HG03025 (cell line): ENCODE results near the gene CLCN7.

Source experiments
- ATAC-seq: cut with Tn5 transposase; IDR thresholded peaks from one replicate; pipeline ENCODE4 v1.9.1; 2021; ENCODE audit warnings: mild to moderate bottlenecking, moderate library complexity; ENCODE audit not compliant: unreplicated experiment, low FRiP score

The CLCN7 gene

DNA sequence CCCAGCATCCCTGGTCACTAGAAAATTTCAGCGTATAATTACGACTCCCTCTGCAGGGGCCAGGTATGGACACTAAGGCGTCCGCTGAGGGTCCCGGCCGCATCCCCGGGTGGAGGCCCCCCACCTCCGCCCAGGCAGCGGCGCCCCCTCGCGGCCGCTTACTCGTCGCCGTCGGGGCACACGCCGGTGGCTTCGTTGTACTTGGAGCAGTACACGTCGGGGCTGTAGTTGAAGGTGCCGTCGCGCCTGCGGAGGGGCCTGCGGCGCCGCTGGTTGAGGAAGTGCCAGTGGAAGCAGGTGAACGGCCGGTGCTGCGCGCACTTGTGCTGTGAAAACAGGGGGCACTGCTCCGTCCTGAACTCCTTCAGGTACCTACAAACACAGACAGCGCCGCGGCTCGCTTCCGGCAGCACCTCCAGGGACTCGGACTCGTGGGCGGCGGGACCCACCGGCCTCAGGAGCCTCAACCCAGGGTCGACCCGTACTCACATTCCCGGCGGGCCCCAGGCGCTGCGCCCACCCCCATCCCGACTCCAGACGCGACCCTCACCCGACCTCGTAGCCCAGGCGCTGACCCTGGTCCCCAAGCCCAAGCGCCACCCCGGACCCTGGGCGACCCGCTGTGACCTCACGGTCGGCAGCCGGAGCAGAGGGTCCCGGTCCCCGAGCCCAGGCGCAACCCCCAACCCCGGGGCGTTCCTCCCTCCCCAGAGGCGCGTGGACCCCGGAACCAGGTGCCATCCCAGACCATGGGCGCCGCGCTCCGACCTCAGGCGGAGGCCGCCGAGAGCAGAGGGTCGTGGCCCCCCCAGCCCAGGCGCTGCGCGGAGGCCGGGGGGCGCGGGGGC lies 60.9 kb downstream of the CLCN7 start:
- ATAC-seq, result peak; percentile 30

DNA sequence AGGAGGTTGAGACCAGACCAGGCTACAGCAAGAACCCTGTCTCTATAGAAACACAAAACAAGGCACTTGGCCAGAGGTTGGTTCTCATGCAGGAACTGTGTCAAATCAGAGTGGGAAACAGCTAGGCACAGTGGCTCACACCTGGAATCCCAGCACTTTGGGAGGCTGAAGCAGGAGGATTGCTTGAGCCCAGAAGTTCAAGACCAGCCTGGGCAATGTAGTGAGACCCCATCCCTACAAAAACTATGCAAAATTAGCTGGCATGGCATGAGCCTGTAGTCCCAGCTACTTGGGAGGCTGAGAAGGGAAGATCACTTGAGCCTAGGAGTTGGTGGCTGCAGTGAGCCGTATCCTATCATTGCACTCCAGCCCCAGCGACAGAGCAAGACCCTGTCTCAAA lies 62.0 kb downstream of the CLCN7 start:
- no peak for ATAC-seq

DNA sequence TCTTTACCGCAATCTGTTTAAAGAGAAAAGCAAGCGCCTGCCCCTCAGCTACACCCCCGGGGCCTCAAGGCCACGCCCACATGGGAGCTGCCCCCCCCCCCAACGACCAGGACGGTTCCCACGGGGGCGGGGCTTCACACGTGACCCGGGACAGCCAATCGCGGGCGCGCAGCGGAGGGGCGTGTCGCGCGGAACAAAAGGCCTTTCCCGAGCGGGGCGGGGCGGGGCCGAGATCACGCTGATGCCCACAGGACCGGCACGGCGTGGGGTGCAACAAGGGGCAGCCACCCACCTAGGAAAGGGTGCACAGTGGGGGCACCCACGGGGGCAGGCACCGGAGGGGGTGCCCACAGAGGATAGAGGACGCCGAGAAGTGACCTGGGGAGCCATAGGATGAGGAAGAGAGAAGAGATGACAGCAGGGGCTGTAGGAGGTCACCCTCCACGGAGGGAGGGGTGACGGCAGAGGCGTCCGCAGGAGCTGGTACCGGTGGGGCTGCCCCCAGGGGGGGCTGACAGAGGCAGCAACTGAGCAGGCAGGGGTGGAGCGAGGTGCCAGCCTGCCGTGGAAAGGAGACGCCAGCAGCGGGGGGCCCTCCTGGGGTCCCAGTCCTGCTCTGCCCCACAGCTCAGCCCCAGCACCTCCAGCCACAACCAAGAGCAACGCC lies 66.5 kb downstream of the CLCN7 start:
- peak; percentile 72 for ATAC-seq

- ATAC-seq, result no peak
Measured at GRCh38 chr16:1407753-1408152, 67.1 kb downstream of the CLCN7 start.

DNA sequence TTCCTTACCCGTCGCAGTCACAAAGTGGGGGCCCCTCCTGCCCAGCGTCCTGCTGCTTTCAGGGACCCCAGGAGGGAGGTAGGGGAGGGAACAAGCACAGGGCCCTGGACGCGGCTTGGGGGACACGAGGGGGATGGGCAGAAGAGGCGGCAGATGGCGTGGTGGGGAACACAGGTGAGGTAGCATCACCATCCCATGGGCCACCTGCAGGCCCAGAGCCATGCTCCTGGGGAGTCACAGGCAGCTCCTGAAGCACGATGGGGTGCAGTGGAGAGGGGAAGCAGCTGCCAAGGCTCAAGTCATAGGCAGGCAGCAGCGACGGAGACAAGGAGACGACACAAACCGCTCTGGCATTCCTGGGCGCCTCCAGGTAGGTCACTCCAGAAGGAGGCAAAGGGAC lies 71.1 kb downstream of the CLCN7 start:
- no peak for ATAC-seq

DNA sequence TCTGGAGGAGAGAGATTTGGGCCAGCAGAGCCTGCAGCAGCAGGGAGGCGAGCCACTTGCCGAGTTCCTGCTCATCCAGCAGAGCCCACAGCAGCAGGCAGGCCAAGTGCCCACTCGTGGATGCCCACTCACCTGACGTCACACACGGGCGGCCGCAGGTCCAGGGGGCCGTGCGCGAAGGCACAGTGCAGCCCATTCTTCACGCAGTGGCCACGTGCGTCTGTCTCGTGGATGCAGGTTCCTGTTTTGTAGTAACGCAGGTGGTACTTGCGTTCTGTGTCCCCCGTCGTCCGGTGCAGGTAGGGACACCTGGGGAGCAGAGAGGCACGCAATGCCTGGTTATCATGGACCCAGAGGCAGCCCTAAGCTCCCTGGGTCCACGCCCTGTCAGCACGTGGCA lies 71.8 kb downstream of the CLCN7 start:
- no peak for ATAC-seq

GRCh38 chr16:1401758-1402154 lies 73.1 kb downstream of the CLCN7 start:
- ATAC-seq, result no peak

DNA sequence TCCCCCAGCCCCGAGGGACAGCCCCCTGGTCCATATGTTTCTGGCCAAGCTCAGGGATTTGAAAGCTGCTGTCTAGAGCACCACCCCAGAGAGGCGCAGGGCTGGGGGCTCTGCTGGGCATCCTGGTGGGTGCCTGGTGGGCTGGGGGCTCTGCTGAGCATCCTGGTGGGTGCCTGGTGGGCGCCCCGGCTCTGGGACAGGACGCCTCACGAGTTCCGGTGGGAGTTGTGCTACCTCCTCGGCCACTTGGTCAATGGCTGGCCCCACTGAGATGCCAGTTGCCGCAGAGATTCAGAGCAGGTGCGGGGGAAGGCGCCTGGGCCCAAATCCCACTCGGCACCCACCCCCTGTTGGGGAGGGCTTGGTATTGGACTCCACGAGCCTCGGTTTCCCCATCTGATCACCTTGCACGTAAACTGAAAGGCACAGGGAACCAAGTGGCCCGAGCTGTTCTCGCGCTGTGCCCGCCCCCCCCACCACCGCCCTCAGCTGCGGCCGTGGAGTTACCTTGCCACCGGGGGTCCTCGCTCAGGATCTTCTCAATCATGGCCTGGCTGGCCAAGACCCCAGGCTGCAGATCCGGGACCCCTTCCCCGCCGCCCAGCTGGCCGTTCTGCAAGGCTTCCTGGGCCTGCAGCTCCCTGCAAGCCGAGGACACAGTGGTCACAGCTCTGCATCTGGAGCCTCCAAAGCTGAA lies 73.6 kb downstream of the CLCN7 start:
- no peak for ATAC-seq

GRCh38 chr16:1398826-1399581 lies 75.8 kb downstream of the CLCN7 start:
- ATAC-seq, result no peak

DNA sequence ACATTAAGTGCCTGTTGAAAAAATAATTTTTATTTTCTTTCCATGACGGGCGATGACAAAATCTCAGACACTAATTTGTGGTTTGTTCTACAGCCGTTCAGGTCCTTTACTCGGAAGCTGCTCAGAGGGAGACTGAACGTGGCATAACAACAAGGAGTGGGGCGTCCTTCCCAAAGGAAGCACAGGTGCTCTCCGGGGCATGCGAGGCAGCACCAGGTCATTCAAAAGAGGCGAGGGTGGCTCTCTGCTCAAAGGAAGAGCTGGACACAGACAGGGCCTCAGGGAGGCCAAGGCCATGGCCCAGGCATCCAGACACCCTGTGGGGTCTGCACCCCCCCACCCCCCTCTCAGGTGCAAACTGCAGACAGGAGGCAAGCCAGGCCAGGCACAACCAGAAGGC lies 76.5 kb downstream of the CLCN7 start:
- ATAC-seq, result no peak

GRCh38 chr16:1397779-1398178 lies 77.0 kb downstream of the CLCN7 start:
- ATAC-seq, result no peak

- no peak for ATAC-seq
Measured at GRCh38 chr16:1395444-1396031, 79.3 kb downstream of the CLCN7 start.
